Activated CD8-positive, alpha-beta memory T cell treated with anti-CD3 and anti-CD28 coated beads, Interleukin-2, amount 50 U/mL, for 1 hour (primary cell): Measurements from ENCODE around the gene RRAGA.
"Not testable (repeated sequence)": the region's sequence is repeated elsewhere in the genome, so short reads cannot be mapped to it uniquely, and the experiment has no call there.

ENCODE experiments used
- DNase-seq: peaks from one replicate; pipeline ENCODE4 v3.0.0-alpha.2; 2020; ENCODE audit errors: extremely low read depth

The RRAGA gene

DNA sequence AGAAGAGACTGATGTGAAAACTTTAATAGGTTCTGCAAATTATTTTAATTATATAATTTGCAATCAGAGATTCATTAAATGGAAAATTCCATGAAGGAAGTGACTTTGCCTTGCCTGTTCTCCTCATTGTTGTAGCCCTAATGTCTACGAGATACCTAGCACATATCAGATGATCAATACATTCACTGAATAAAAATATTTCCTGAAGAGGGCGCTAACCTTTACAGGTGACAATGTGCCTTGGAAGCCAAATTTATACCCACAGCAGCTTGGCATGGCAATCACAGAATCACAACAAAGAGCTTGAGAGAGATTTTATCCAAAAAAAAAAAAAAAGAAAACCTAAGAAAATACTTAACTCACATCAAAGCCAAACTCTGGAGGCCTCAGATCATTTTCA, 36.1 kb downstream of the RRAGA start:
- DNase-seq: no peak

DNA sequence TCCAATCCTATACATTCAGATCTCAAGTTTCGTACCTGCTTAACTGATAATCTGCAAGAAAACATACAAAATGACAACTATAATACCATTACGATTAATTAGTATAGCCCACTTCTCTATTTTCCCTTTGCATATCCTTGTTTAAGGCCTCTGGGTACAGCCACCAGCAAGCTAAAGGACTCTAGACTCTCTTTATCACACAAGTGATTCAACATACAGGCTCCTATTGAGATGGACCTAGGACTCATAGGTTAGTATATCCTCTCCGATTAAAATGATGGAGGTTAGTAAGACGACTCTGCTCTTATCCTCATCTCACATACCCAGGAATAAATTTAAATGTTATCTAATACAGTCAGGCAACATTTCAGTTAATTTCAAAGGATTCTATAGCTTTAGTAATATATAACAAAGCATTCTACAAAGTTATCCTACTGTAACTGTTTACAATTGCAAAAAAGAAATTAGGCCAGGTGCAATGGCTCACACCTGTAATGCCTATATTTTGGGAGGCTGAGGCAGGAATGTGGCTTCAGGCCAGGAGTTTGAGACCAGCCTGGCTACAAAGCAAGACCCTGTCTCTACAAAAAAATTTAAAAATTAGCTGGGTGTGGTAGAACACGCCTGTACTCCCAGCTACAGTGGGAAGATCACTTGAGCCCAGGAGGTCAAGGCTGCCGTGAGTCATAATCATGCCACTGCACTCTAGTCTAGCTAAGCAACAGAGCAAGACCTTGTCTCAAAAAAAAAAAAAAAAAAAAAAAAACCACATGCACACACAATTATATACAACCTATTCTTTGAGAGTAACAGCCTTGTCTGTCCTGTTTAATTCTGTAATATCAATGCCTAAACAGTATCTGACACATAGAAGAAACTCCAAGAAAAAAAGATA, 38.1 kb downstream of the RRAGA start:
- DNase-seq: no peak

DNA sequence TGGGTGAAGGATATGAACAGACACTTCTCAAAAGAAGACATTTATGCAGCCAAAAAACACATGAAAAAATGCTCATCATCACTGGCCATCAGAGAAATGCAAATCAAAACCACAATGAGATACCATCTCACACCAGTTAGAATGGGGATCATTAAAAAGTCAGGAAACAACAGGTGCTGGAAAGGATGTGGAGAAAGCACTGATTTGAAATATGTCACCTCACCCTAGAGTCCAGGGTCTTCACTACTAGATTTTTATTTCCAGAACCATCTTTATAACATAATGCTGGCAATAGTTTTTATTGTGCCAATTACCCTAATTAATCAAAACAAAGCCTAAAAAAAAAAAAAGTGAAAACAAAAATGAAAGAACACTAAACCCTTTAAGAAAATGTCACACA, 48.2 kb downstream of the RRAGA start:
- DNase-seq: not testable (repeated sequence)
